Suprapubic skin (tissue), 4 donors: ENCODE results near the gene JAML. TPM values are rescaled to one million over a fixed set of nuclear protein-coding genes. Genes with fewer than 3 reads are reported as not detected.

Experiments used
- DNase-seq, 2 donors: peaks; one replicate each; pipeline ENCODE4 v3.0.0-alpha.2; 2019; ENCODE audit warnings: low spot score in 2 of 2
- H3K27ac ChIP-seq: fragments of 200-600 bp; sonication (generic); one replicate; pipeline ENCODE4 v1.5.1; 2019
- H3K27me3 ChIP-seq: fragments of 200-600 bp; sonication (generic); one replicate; pipeline ENCODE4 v1.5.1; 2019
- H3K36me3 ChIP-seq: fragments of 200-600 bp; sonication (generic); one replicate; pipeline ENCODE4 v1.5.1; 2019
- H3K4me1 ChIP-seq: fragments of 200-600 bp; sonication (generic); one replicate; pipeline ENCODE4 v1.5.1; 2019
- H3K4me3 ChIP-seq: fragments of 200-600 bp; sonication (generic); one replicate; pipeline ENCODE4 v1.5.1; 2019; ENCODE audit warnings: mild to moderate bottlenecking
- H3K9me3 ChIP-seq: fragments of 200-600 bp; sonication (generic); one replicate; pipeline ENCODE4 v1.5.1; 2019
- CTCF ChIP-seq, 2 donors: fragments of 200-600 bp in 1 of 2; fragments of 450-650 bp in 1 of 2; sonication (generic) in 1 of 2; IDR thresholded peaks; one replicate each; pipeline ENCODE4 v1.5.1; 2016 to 2019; ENCODE audit warnings: antibody characterized with exemption in 2 of 2, mild to moderate bottlenecking in 1 of 2, moderate library complexity in 1 of 2
- EP300 ChIP-seq: sonication (generic); formaldehyde crosslinking; IDR thresholded peaks from one replicate; pipeline ENCODE4 v1.6.1; 2017; ENCODE audit warnings: antibody characterized with exemption
- POLR2A ChIP-seq, 2 donors: fragments of 450-650 bp; IDR thresholded peaks; one replicate each; pipeline ENCODE4 v1.6.1; 2017; ENCODE audit warnings: antibody characterized with exemption in 2 of 2, mild to moderate bottlenecking in 2 of 2, moderate library complexity in 2 of 2
- POLR2AphosphoS5 ChIP-seq, 3 donors: sonication (generic); formaldehyde crosslinking; IDR thresholded peaks; one replicate each; pipeline ENCODE4 v1.6.1; 2017; ENCODE audit warnings: antibody characterized with exemption in 3 of 3
- WGBS: methylation state at CpG from one replicate; pipeline ENCODE4 v1.1.5; 2018; 5-methylcytosine and 5-hydroxymethylcytosine counted together
- total RNA-seq, 4 donors: library from RNA; depleted of rRNA; stranded (reverse); fragments of >200 nt; gene quantifications; one replicate each; pipeline ENCODE4 v1.1.0, GENCODE V29; 2016

Gene JAML
- total RNA-seq, 4 donors from 2014 or later, result 1.1 to 4.9 (median 2.1) TPM; not detected in 1

GRCh38 chr11:118233377-118233776 is 8.6 kb upstream of the JAML start:
- H3K4me3 ChIP-seq, result no peak overlapping the region

GRCh38 chr11:118232659-118233058 is 7.8 kb upstream of the JAML start:
- TF ChIP-seq CTCF (IDR thresholded peaks at IDR 0.05), result no peak
- no peak for TF ChIP-seq POLR2A (IDR thresholded peaks at IDR 0.05)
- no peak for TF ChIP-seq EP300
- no peak for TF ChIP-seq POLR2AphosphoS5 (IDR thresholded peaks at IDR 0.05)
- no peaks in the 10 kb centered on the region for H3K9me3 ChIP-seq
- H3K27me3 ChIP-seq, result peaks cover 4% of the 10 kb centered on the region
- WGBS, result 70% methylated on average over 1 of the region's 1 CpG
- H3K4me3 ChIP-seq, result no peak overlapping the region
- H3K36me3 ChIP-seq, result peaks cover 7% of the 10 kb centered on the region
- H3K27ac ChIP-seq, result no peak overlapping the region
- no peak for DNase-seq
- peaks cover 1% of the 10 kb centered on the region for H3K4me1 ChIP-seq

More at GRCh38 chr11:118233377-118233776, 8.6 kb upstream of the JAML start:
- Histone ChIP-seq H3K27ac (peak overlapping the region; percentile 24), H3K9me3 (no peaks in the 10 kb centered on the region), H3K36me3 (peaks cover 7% of the 10 kb centered on the region), H3K27me3 (peaks cover 4% of the 10 kb centered on the region), H3K4me1 (peaks cover 5% of the 10 kb centered on the region)
- TF ChIP-seq EP300 (no peak), POLR2AphosphoS5 (IDR thresholded peaks at IDR 0.05) (no peak), CTCF (IDR thresholded peaks at IDR 0.05) (no peak), POLR2A (IDR thresholded peaks at IDR 0.05) (no peak)
- 76% methylated on average over 5 of the region's 5 CpGs for WGBS
- DNase-seq, result no peak

DNA sequence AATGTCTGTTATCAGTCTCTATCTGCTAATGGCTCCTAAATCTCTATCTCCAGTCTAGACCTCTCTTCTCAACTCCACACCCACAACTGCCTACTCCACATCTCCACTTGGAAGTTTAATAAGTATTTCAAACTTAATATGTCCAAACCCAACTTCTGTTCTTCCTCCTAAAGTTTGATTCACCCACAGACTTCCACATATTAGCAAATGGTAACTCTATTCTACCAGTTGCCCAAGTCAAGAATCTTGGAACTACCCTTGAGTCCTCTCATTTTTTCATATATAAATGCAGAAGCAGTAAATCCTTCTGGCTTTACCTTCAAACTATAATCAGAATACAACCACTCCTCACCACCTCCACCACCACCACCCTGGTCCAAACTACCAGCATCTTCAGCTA is 6.7 kb upstream of the JAML start:
- Histone ChIP-seq H3K4me3 (no peak overlapping the region), H3K36me3 (peaks cover 7% of the 10 kb centered on the region), H3K27ac (no peak overlapping the region), H3K27me3 (peaks cover 4% of the 10 kb centered on the region), H3K9me3 (no peaks in the 10 kb centered on the region), H3K4me1 (no peaks in the 10 kb centered on the region)
- no peak for DNase-seq
- TF ChIP-seq POLR2AphosphoS5 (IDR thresholded peaks at IDR 0.05) (no peak), CTCF (IDR thresholded peaks at IDR 0.05) (no peak), EP300 (no peak)

- H3K4me1 ChIP-seq, result no peaks in the 10 kb centered on the region
- no peak for DNase-seq
- no peak overlapping the region for H3K4me3 ChIP-seq
- H3K27ac ChIP-seq, result no peak overlapping the region
- TF ChIP-seq POLR2A (IDR thresholded peaks at IDR 0.05) (no peak), EP300 (no peak), POLR2AphosphoS5 (IDR thresholded peaks at IDR 0.05) (no peak), CTCF (IDR thresholded peaks at IDR 0.05) (no peak)
- WGBS, result 93% methylated on average over 3 of the region's 3 CpGs
- H3K27me3 ChIP-seq, result peaks cover 4% of the 10 kb centered on the region
- peaks cover 7% of the 10 kb centered on the region for H3K36me3 ChIP-seq
- no peaks in the 10 kb centered on the region for H3K9me3 ChIP-seq
These were observed 5.3 kb upstream of the JAML start for GRCh38 chr11:118230088-118230487.

GRCh38 chr11:118229274-118229847 is 4.5 kb upstream of the JAML start:
- TF ChIP-seq POLR2A (IDR thresholded peaks at IDR 0.05), result no peak
- TF ChIP-seq POLR2AphosphoS5 (IDR thresholded peaks at IDR 0.05), result no peak
- TF ChIP-seq CTCF (IDR thresholded peaks at IDR 0.05), result no peak
- TF ChIP-seq EP300, result no peak
- Histone ChIP-seq H3K27me3 (peaks cover 4% of the 10 kb centered on the region), H3K36me3 (peaks cover 7% of the 10 kb centered on the region), H3K9me3 (no peaks in the 10 kb centered on the region), H3K4me3 (no peak overlapping the region), H3K27ac (peak overlapping the region; percentile 51), H3K4me1 (no peaks in the 10 kb centered on the region)
- DNase-seq, result no peak
- 75% methylated on average over 5 of the region's 5 CpGs for WGBS
